H1 (cell line): ENCODE measurements around the gene C1orf174. TPM values are rescaled to one million over a fixed set of nuclear protein-coding genes. Genes with fewer than 3 reads are reported as not detected.

Source experiments
- CTCF ChIA-PET: fragments of 300-600 bp; sonication (Branson Sonifier 250); formaldehyde crosslinking; loops from one replicate; lab custom pipeline; 2021; ENCODE audit not compliant: partially characterized antibody; lab: Charles Lee
- POLR2A ChIA-PET: fragments of 300-600 bp; sonication (Branson Sonifier 250); formaldehyde crosslinking; loops from one replicate; lab custom pipeline; 2021; ENCODE audit warnings: inconsistent platforms; ENCODE audit not compliant: partially characterized antibody; lab: Charles Lee
- DNase-seq, 2 experiments: peaks; one replicate each; pipeline versions ENCODE4 v3.0.0 to v3.0.0-alpha.2; 2010 to 2022; ENCODE audit warnings: low spot score in 2 of 2, low read depth in 1 of 2, mixed read lengths in 1 of 2
- FAIRE-seq: peaks from 2 replicates; lab custom pipeline; 2011; peaks lifted over from hg19 to GRCh38; lab: Jason Lieb, UNC
- H2AFZ ChIP-seq: 2 replicates; pipeline ENCODE4 v1.8.1; 2012; ENCODE audit warnings: low read length, inconsistent platforms
- H2AK5ac ChIP-seq: 2 replicates; pipeline ENCODE4 v1.6.1; 2013; ENCODE audit warnings: low read depth, low read length
- H2BK120ac ChIP-seq: replicated peaks from 2 replicates; pipeline ENCODE3; 2013; ENCODE audit warnings: low read depth, low read length, inconsistent platforms
- H2BK12ac ChIP-seq: 2 replicates; pipeline ENCODE4 v1.6.1; 2013; ENCODE audit warnings: low read depth, low read length
- H2BK15ac ChIP-seq: 2 replicates; pipeline ENCODE4 v1.6.1; 2013; ENCODE audit warnings: low read length
- H2BK20ac ChIP-seq: 2 replicates; pipeline ENCODE4 v1.6.1; 2013; ENCODE audit warnings: low read length
- H2BK5ac ChIP-seq: 2 replicates; pipeline ENCODE4 v1.6.1; 2013; ENCODE audit warnings: low read depth, low read length
- H3K14ac ChIP-seq: 2 replicates; pipeline ENCODE4 v1.6.1; 2013; ENCODE audit warnings: inconsistent platforms; ENCODE audit not compliant: insufficient read length
- H3K18ac ChIP-seq: 2 replicates; pipeline ENCODE4 v1.6.1; 2013; ENCODE audit warnings: low read length; ENCODE audit errors: extremely low read depth
- H3K23ac ChIP-seq: 2 replicates; pipeline ENCODE4 v1.6.1; 2013; ENCODE audit warnings: inconsistent platforms; ENCODE audit not compliant: insufficient read length
- H3K23me2 ChIP-seq: 2 replicates; pipeline ENCODE4 v1.6.1; 2013; ENCODE audit warnings: low read depth, low read length
- H3K27ac ChIP-seq: 2 replicates; pipeline ENCODE4 v1.6.1; 2011; ENCODE audit warnings: low read depth, low read length, inconsistent platforms
- H3K27me3 ChIP-seq, 4 experiments: replicated peaks in 1 of 4; 1 replicate in 1 of 4; 2 replicates in 3 of 4; pipeline versions ENCODE4 v1.6.1 to v1.8.1; 2011 to 2013; ENCODE audit warnings: low read length in 3 of 4, mild to moderate bottlenecking in 3 of 4, inconsistent platforms in 2 of 4, mixed read lengths in 2 of 4, moderate library complexity in 1 of 4; ENCODE audit not compliant: control insufficient read depth in 3 of 4, insufficient read depth in 3 of 4; ENCODE audit errors: extremely low read depth in 1 of 4
- H3K36me3 ChIP-seq, 4 experiments: 2 replicates each; pipeline versions ENCODE4 v1.6.1 to v1.8.1; 2011 to 2013; ENCODE audit warnings: mild to moderate bottlenecking in 4 of 4, low read length in 3 of 4, moderate library complexity in 2 of 4, control low read depth in 1 of 4, inconsistent platforms in 1 of 4; ENCODE audit not compliant: insufficient read depth in 4 of 4, control insufficient read depth in 2 of 4
- H3K4ac ChIP-seq: replicated peaks from 2 replicates; pipeline ENCODE3; 2013; ENCODE audit warnings: low read length, low read depth, mixed read lengths, inconsistent platforms; ENCODE audit not compliant: insufficient read length
- H3K4me1 ChIP-seq, 4 experiments: replicated peaks in 1 of 4; 1 replicate in 1 of 4; 2 replicates in 3 of 4; pipeline versions ENCODE4 v1.6.1 to v1.8.1; 2011 to 2013; ENCODE audit warnings: low read length in 3 of 4, inconsistent platforms in 2 of 4, mixed read lengths in 1 of 4; ENCODE audit not compliant: insufficient read depth in 4 of 4, control insufficient read depth in 3 of 4
- H3K4me2 ChIP-seq, 2 experiments: 2 replicates each; pipeline versions ENCODE4 v1.6.1 to v1.8.1; 2011 to 2013; ENCODE audit warnings: low read depth in 2 of 2, low read length in 2 of 2, control low read depth in 1 of 2, inconsistent platforms in 1 of 2, mild to moderate bottlenecking in 1 of 2; ENCODE audit not compliant: insufficient read depth in 1 of 2
- H3K4me3 ChIP-seq, 4 experiments: fragments of 200-600, 300-600 bp in 1 of 4; sonication (generic), shearing (Covaris generic), sonication (Bioruptor Twin) in 1 of 4; 2 replicates each; pipeline versions ENCODE4 v1.5.1 to v1.8.1; 2011 to 2016; ENCODE audit warnings: low read length in 4 of 4, low read depth in 3 of 4, control low read depth in 2 of 4, inconsistent platforms in 2 of 4, mild to moderate bottlenecking in 2 of 4, mixed read lengths in 1 of 4, moderate library complexity in 1 of 4; ENCODE audit not compliant: insufficient read depth in 2 of 4; ENCODE audit errors: extremely low read depth in 1 of 4
- H3K56ac ChIP-seq: replicated peaks from 2 replicates; pipeline ENCODE3; 2013; ENCODE audit warnings: low read depth, mild to moderate bottlenecking, mixed read lengths, low read length, inconsistent platforms; ENCODE audit not compliant: insufficient read length
- H3K79me1 ChIP-seq: 2 replicates; pipeline ENCODE4 v1.6.1; 2013; ENCODE audit warnings: low read depth, low read length, control low read depth
- H3K79me2 ChIP-seq, 2 experiments: 2 replicates each; pipeline versions ENCODE4 v1.6.1 to v1.8.1; 2012 to 2013; ENCODE audit warnings: low read length in 2 of 2, mild to moderate bottlenecking in 2 of 2, inconsistent platforms in 1 of 2; ENCODE audit not compliant: insufficient read depth in 2 of 2, control insufficient read depth in 1 of 2
- H3K9ac ChIP-seq, 4 experiments: replicated peaks in 1 of 4; 1 replicate in 1 of 4; 2 replicates in 3 of 4; pipeline versions ENCODE4 v1.6.1 to v1.8.1; 2011 to 2013; ENCODE audit warnings: low read depth in 3 of 4, low read length in 3 of 4, control low read depth in 2 of 4, mild to moderate bottlenecking in 2 of 4, moderate library complexity in 2 of 4, inconsistent platforms in 1 of 4; ENCODE audit errors: extremely low read depth in 1 of 4
- H3K9me3 ChIP-seq, 2 experiments: 2 replicates each; pipeline versions ENCODE4 v1.6.1 to v1.8.1; 2012 to 2013; ENCODE audit warnings: mild to moderate bottlenecking in 2 of 2, moderate library complexity in 2 of 2, control low read depth in 1 of 2, inconsistent platforms in 1 of 2, low read depth in 1 of 2, low read length in 1 of 2, mixed read lengths in 1 of 2; ENCODE audit not compliant: insufficient read depth in 2 of 2
- H4K20me1 ChIP-seq, 2 experiments: replicated peaks in 1 of 2; 2 replicates each; pipeline versions ENCODE3 to v1.8.1; 2011 to 2013; ENCODE audit warnings: inconsistent platforms in 2 of 2, low read length in 2 of 2, mild to moderate bottlenecking in 1 of 2; ENCODE audit not compliant: insufficient read depth in 2 of 2, control insufficient read depth in 1 of 2
- H4K5ac ChIP-seq: 2 replicates; pipeline ENCODE4 v1.6.1; 2013; ENCODE audit warnings: low read length, low read depth, mixed read lengths, inconsistent platforms; ENCODE audit not compliant: insufficient read length
- H4K8ac ChIP-seq: 2 replicates; pipeline ENCODE4 v1.8.0; 2013; ENCODE audit warnings: mild to moderate bottlenecking, moderate library complexity, low read length, inconsistent platforms; ENCODE audit not compliant: insufficient read depth; ENCODE audit errors: extremely low read depth
- H4K91ac ChIP-seq: replicated peaks from 2 replicates; pipeline ENCODE3; 2013; ENCODE audit warnings: low read length, mixed read lengths, inconsistent platforms; ENCODE audit not compliant: insufficient read length
- WGBS, 2 experiments: shearing (Covaris generic) in 1 of 2; methylation state at CpG; one replicate each; pipeline versions ENCODE4 v1.1.6 to v1.1.7; 2013 to 2015; ENCODE audit warnings: low lambda C conversion rate in 2 of 2, mixed read lengths in 2 of 2, inconsistent platforms in 1 of 2, low coverage in 1 of 2, missing lambda C conversion rate in 1 of 2; ENCODE audit not compliant: insufficient replicate concordance in 2 of 2, insufficient coverage in 1 of 2, insufficient read length in 1 of 2; ENCODE audit errors: extremely low coverage in 1 of 2, missing lambda C conversion rate in 1 of 2; 5-methylcytosine and 5-hydroxymethylcytosine counted together
- polyA plus RNA-seq, 7 experiments: library from polyadenylated mRNA; depleted of rRNA in 3 of 7; stranded (reverse) in 5 of 7; unstranded in 2 of 7; fragments of >200 nt in 5 of 7; fragments of 200-250 nt in 2 of 7; gene quantifications; 1 replicate in 5 of 7; 2 replicates in 1 of 7; 4 replicates in 1 of 7; pipeline versions ENCODE4 v1.2.1 to v1.2.3, GENCODE V29; 2011 to 2013; ENCODE audit warnings: missing spikeins in 2 of 7, mixed read lengths in 2 of 7
- total RNA-seq: library from RNA; stranded (reverse); fragmentation: NEBNext Ultra II Directional; extraction: Animal tissue kit (Norgen Biotek cat#: 25700); gene quantifications from 2 replicates; pipeline ENCODE4 v1.2.1, GENCODE V29; 2021
- TF ChIP-seq, protein P1 (sequence below): IDR thresholded peaks from 2 replicates; pipeline ENCODE4 v1.6.1; 2012; ENCODE audit warnings: low read length, inconsistent platforms

C1orf174 gene
- total and polyA plus RNA-seq, 2 of the 8 experiments (the other 6 are each of a cell fraction or from before 2014, with no cell fraction given): 28.4 to 32.4 TPM

DNA sequence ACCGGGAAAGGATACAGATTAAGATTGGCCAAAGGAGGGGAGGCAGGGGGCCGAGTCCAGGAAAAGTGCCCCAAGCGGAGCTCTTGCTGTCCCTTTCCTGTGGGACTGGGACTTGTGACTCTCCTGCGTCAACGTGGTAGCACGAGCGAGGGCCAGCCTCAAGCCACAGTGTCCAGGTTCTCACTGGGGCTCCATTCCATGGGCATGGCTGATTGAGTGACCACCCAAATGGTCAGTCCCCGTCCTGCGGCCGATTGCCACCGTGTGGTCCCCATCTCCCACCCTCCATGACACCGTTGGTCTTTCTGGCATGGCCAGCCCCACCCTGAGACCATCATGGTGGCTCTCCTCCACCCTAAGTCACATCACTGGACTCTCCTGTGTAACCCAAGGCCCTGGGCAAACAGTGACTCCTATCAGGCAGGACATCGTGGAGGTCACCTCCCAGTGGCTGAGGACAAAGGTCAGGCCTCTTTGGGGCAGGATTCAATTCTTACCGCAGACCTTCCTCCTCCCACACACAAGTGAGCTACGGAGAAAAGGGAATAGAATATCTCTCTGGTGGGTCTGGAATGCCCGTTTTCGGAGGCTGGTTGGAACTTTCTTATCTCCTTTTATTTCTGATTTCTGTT lies 8.9 kb upstream of the C1orf174 start:
- 89% methylated on average over 14 of the region's 17 CpGs; no CpG with 5 or more reads in 1 of the 2 experiments for WGBS, 2 experiments
- Histone ChIP-seq H2AFZ (no peak overlapping the region), H3K23ac (no peak overlapping the region), H4K91ac (no peak overlapping the region), H2BK20ac (no peak overlapping the region), H3K18ac (no peak overlapping the region), H3K9ac (no peak overlapping the region), H3K56ac (no peak overlapping the region), H2AK5ac (no peak overlapping the region), H4K20me1 (no peaks in the 10 kb centered on the region), H2BK12ac (no peak overlapping the region), H3K79me1 (no peaks in the 10 kb centered on the region; the same call in 1 of the 2 replicates), H3K79me2 (no peaks in the 10 kb centered on the region), H4K8ac (no peak overlapping the region; the same call in 1 of the 2 replicates), H3K23me2 (no peaks in the 10 kb centered on the region; the same call in 1 of the 2 replicates), H3K27me3 (no peaks in the 10 kb centered on the region; a peak in 1 of 7 replicates), H3K27ac (no peak overlapping the region), H2BK15ac (no peak overlapping the region), H3K36me3 (no peaks in the 10 kb centered on the region), H2BK120ac (no peak overlapping the region), H3K9me3 (no peaks in the 10 kb centered on the region), H3K4me2 (no peak overlapping the region), H3K4ac (no peak overlapping the region), H2BK5ac (no peak overlapping the region), H3K4me3 (no peak overlapping the region), H3K14ac (no peak overlapping the region), H4K5ac (no peak overlapping the region), H3K4me1 (peaks cover 0 to 9% (median 7%) of the 10 kb centered on the region in 4 experiments; a peak in 3 of 7 replicates)
- DNase-seq (no peak), FAIRE-seq (no peak)
- TF ChIP-seq, protein P1, sequence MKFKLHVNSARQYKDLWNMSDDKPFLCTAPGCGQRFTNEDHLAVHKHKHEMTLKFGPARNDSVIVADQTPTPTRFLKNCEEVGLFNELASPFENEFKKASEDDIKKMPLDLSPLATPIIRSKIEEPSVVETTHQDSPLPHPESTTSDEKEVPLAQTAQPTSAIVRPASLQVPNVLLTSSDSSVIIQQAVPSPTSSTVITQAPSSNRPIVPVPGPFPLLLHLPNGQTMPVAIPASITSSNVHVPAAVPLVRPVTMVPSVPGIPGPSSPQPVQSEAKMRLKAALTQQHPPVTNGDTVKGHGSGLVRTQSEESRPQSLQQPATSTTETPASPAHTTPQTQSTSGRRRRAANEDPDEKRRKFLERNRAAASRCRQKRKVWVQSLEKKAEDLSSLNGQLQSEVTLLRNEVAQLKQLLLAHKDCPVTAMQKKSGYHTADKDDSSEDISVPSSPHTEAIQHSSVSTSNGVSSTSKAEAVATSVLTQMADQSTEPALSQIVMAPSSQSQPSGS: no peak
- ChIA-PET CTCF (interaction anchor here (0.8 kb wide), 1 partner anchor 40 kb away, joined by 3 read pairs; no protein-coding TSS in a partner anchor), POLR2A (no interaction called here)
